ENCODE results near the gene METTL17.

DNA sequence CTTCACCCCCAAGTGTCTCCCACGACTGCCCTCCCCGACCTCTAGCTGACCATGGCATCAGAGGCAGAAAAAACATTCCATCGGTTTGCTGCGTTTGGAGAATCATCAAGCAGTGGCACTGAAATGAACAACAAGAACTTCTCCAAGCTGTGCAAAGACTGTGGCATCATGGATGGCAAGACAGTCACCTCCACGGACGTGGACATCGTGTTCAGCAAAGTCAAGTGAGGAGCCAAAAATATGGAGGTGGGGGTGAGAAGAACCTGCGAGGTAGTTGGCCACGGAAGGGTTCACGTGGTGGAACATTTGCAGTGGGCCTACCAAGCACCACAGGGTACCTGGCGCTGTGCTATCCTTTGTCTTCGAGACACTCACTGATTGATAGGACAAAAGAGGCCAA is 40.8 kb downstream of the METTL17 start:
- TF ChIP-seq, protein P1, sequence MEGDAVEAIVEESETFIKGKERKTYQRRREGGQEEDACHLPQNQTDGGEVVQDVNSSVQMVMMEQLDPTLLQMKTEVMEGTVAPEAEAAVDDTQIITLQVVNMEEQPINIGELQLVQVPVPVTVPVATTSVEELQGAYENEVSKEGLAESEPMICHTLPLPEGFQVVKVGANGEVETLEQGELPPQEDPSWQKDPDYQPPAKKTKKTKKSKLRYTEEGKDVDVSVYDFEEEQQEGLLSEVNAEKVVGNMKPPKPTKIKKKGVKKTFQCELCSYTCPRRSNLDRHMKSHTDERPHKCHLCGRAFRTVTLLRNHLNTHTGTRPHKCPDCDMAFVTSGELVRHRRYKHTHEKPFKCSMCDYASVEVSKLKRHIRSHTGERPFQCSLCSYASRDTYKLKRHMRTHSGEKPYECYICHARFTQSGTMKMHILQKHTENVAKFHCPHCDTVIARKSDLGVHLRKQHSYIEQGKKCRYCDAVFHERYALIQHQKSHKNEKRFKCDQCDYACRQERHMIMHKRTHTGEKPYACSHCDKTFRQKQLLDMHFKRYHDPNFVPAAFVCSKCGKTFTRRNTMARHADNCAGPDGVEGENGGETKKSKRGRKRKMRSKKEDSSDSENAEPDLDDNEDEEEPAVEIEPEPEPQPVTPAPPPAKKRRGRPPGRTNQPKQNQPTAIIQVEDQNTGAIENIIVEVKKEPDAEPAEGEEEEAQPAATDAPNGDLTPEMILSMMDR (IDR thresholded peaks at IDR 0.05) = no peak
- TF ChIP-seq CREM (CRISPR knock-in tag; IDR thresholded peaks at IDR 0.05) (no peak), CBFB (CRISPR knock-in tag; IDR thresholded peaks at IDR 0.05; ENCODE audit: low read depth) (no peak), JUN (CRISPR knock-in tag; IDR thresholded peaks at IDR 0.05) (no peak), KAT7 (CRISPR knock-in tag; IDR thresholded peaks at IDR 0.05; ENCODE audit: borderline replicate concordance) (no peak), NR1H2 (CRISPR knock-in tag; IDR thresholded peaks at IDR 0.05) (no peak), ZNF416 (CRISPR knock-in tag; IDR thresholded peaks at IDR 0.05) (no peak), NFYB (CRISPR knock-in tag; conservative IDR thresholded peaks at IDR 0.05; ENCODE audit: low read depth) (no peak), ETV6 (CRISPR knock-in tag; IDR thresholded peaks at IDR 0.05) (no peak), TCF7 (CRISPR knock-in tag; IDR thresholded peaks at IDR 0.05; ENCODE audit: low read depth) (no peak)
- TF ChIP-seq, protein P2, sequence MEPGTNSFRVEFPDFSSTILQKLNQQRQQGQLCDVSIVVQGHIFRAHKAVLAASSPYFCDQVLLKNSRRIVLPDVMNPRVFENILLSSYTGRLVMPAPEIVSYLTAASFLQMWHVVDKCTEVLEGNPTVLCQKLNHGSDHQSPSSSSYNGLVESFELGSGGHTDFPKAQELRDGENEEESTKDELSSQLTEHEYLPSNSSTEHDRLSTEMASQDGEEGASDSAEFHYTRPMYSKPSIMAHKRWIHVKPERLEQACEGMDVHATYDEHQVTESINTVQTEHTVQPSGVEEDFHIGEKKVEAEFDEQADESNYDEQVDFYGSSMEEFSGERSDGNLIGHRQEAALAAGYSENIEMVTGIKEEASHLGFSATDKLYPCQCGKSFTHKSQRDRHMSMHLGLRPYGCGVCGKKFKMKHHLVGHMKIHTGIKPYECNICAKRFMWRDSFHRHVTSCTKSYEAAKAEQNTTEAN (CRISPR knock-in tag; IDR thresholded peaks at IDR 0.05) = no peak
- TF ChIP-seq, protein P3, sequence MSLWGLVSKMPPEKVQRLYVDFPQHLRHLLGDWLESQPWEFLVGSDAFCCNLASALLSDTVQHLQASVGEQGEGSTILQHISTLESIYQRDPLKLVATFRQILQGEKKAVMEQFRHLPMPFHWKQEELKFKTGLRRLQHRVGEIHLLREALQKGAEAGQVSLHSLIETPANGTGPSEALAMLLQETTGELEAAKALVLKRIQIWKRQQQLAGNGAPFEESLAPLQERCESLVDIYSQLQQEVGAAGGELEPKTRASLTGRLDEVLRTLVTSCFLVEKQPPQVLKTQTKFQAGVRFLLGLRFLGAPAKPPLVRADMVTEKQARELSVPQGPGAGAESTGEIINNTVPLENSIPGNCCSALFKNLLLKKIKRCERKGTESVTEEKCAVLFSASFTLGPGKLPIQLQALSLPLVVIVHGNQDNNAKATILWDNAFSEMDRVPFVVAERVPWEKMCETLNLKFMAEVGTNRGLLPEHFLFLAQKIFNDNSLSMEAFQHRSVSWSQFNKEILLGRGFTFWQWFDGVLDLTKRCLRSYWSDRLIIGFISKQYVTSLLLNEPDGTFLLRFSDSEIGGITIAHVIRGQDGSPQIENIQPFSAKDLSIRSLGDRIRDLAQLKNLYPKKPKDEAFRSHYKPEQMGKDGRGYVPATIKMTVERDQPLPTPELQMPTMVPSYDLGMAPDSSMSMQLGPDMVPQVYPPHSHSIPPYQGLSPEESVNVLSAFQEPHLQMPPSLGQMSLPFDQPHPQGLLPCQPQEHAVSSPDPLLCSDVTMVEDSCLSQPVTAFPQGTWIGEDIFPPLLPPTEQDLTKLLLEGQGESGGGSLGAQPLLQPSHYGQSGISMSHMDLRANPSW (CRISPR knock-in tag; conservative IDR thresholded peaks at IDR 0.05; ENCODE audit: low read depth) = no peak
- TF ChIP-seq, protein P4, sequence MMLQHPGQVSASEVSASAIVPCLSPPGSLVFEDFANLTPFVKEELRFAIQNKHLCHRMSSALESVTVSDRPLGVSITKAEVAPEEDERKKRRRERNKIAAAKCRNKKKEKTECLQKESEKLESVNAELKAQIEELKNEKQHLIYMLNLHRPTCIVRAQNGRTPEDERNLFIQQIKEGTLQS (CRISPR knock-in tag; conservative IDR thresholded peaks at IDR 0.05) = no peak

All from WTC11 (cell line).